Inflammatory macrophage treated with lipopolysaccharide for 1 hour (primary cell): ENCODE results near the gene ARHGEF17.

Experiments used
- DNase-seq, 2 donors: peaks; one replicate each; pipeline ENCODE4 v3.0.0-alpha.2; 2020 to 2022

ARHGEF17 gene

DNA sequence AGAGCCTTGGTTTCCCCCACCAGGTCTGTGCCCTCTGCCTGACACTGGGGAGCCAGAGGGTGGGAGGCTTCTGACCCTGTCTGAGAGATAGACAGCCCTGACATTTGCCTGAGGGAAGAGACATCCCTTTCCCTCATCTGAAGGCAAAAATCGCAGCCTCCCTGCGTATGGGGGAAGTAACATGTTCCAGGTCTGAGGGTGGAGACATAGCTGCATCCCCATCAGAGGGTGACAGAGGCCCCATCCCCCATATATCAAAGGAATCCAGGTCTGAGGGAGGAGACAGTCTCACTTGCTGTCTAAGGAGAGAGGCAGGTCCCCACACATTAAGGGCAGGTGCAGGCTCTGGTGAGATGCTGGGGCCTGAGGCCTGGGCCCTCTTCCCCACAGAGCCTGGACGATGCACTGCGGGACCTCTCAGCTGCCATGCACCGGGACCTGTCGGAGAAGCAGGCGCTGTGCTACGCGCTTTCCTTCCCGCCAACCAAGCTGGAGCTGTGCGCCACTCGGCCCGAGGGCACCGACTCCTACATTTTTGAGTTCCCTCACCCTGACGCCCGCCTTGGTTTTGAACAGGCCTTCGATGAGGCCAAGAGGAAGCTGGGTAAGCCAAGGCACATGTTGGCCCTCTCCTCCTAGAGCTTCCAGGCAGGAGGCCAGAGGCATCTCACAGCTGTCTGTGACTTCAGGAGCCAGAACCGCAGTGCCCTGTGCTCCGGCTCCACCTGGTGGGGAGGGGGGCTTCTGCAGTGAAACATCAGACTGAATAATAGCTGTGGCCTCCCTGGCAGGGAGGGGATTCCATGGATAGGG lies 52.1 kb downstream of the ARHGEF17 start:
- no peak for DNase-seq

DNA sequence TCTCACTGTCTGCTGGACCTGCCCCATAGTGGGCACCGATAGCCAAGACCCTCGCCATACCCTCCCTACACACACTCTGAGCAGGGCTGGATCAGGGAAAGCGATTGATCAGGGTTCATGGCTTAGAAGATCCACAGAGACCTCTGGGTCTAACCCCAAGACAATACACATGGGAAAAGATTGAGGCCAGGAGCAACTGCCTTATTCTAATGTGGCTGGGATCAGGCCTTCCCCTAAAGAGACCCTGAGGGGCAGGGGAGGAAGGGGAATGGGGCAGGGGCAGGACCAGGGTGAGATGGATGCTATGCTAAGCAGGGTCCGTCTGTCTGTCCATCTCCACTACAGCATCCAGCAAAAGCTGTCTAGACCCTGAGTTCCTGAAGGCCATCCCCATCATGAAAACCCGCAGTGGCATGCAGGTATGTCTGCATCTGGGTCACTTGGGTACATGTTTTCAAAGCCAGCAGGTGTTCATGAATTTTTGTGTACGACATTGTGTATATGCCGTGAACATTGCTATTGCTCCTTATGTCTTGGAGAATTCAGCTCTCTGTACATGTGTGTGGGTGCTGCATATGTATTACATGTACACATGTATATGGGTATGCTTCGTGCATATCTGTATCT lies 52.8 kb downstream of the ARHGEF17 start:
- DNase-seq = no peak

- DNase-seq = no peak
These were observed 54.1 kb downstream of the ARHGEF17 start for GRCh38 chr11:73361953-73362776.

- no peak for DNase-seq
These were observed 55.1 kb downstream of the ARHGEF17 start for GRCh38 chr11:73363147-73363546.

- no peak for DNase-seq
These were observed 57.5 kb downstream of the ARHGEF17 start for GRCh38 chr11:73365352-73366264.

- no peak for DNase-seq
These were observed 58.2 kb downstream of the ARHGEF17 start for GRCh38 chr11:73366265-73366610.

DNA sequence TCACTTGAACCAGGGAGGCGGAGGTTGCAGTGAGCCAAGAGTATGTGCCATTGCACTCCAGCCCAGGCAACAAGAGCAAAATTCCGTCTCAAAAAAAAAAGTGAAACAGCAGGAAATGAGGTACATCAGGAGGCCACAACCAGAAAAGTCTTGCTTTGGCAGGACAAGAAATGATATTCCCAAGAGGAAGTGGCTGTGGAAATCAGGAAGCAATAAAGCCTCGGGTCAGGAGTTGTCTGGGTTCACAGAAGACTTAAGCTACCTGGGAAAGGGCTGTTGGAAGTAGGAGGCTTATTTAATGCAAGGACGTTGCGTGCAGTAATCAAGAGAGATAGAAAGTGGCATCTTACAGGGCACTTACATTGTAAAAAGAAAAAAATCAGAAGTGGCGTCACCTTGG lies 58.9 kb downstream of the ARHGEF17 start:
- DNase-seq = no peak

DNA sequence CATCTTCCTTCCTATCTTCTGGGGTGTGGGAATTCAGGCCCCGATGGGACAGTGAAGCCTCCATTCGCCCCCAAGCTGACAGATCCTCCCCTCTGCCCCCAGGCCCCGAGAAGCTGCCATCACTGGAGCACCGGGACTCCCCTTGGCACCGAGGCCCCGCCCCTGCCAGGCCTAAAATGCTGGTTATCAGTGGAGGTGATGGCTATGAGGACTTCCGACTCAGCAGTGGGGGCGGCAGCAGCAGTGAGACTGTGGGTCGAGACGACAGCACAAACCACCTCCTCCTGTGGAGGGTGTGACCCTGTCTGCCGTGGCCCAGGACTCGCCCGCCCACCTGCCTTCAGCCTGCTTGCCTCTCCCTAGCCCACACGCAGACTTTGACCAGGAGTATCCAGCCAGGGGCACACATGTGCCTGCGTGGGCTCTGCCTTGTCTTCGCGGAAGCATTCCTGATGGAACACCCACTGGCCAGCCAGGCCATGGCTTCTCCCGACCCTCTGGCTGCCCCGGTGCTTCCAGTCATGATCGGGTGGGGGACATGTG lies 59.5 kb downstream of the ARHGEF17 start:
- DNase-seq = peak in 1 of 2 donors; percentile 73

DNA sequence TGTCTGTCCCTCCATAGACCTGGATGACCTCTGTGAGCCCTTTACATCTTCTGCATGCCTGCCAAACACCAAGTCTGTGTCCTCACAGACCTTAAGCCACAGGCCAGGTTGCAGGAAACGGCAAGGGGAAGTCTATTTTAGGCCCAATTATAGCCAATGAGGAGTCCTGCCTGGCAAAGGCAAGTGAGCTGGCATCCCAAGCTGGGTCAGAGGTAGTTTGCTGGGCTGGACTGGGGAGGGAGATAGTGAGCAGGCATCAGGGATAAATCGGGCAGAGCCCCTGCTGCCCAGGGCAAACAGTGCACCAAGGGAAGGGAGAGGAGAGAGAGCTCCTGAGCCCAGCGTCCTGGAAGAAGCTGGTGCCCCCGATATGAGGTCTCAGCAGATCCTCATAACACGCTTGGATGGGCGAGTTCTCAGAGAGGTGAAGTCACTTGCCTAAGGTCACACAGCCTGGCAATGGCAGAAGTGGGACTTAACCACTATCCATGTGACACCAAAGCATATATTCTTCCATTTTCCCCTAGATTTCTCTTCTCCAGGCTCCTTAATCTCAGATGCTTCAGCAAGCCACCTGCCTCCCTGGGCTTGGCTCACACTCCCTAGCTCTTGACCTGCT lies 64.4 kb downstream of the ARHGEF17 start:
- peak in 1 of 2 donors; percentile 12 for DNase-seq

DNA sequence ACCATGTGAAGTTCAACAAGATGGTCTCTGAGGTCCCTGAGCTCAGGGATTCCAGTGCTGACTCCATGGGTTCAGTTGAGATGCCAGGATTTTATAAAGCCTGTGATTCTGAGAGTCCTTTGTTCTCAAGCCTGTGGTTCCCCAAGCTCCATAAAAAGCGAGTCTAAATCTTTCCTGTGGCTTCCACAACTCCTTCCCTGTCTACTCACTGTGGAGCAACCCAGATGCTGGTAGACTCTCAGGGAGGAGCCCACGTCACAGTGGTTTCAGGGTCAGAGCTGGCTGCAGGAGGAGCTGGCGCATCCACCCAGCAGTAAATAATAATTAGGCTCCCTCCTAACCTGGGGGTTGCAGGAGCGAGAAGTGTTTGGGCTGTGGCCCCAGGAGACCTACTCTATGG lies 66.1 kb downstream of the ARHGEF17 start:
- DNase-seq = no peak

- DNase-seq = no peak
These were observed 67.7 kb downstream of the ARHGEF17 start for GRCh38 chr11:73375830-73376159.

DNA sequence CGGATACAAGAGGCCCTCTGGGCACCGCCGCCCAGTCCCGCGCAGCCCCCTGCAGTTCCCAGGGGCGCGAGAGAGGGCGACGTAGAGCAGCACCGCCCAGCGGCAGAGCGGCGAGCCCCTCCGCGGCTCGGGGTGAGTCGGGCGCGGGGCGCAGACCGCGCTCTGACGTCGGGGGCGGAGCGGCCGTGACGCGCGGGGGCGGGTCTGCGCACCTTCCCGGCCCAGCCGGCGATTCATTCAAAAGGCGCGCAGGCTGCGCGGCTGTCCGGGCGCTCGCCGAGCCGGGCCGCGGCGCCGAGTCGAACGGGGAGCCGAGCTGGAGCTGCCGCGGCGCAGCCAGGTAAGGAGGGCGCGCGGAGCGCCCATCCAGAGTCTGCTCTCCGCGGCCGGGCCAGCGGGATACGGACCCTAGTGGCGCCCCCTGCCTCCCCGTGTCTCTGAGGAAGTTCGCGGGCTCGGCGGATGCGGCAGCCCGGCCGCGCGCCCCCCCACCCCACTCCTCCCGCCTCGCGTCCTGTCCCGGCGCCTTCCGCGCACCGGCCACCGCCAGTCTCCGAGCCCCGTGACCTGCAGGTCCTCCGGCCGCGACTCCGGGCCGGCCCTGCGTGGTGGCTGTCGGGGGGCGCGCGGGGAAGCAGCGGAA lies 68.2 kb downstream of the ARHGEF17 start, which contains the start of gene RELT:
TSS of gene RELT (plus strand) at position 240 of the 643 bp plus-strand sequence. CDS start 12,738 bp downstream, outside the sequence.
- peak; percentile 88 to 95 for DNase-seq

- peak; percentile 71 to 80 for DNase-seq
These were observed 68.9 kb downstream of the ARHGEF17 start for GRCh38 chr11:73376803-73377629.

- DNase-seq = no peak
These were observed 71.3 kb downstream of the ARHGEF17 start for GRCh38 chr11:73379189-73379880.

DNA sequence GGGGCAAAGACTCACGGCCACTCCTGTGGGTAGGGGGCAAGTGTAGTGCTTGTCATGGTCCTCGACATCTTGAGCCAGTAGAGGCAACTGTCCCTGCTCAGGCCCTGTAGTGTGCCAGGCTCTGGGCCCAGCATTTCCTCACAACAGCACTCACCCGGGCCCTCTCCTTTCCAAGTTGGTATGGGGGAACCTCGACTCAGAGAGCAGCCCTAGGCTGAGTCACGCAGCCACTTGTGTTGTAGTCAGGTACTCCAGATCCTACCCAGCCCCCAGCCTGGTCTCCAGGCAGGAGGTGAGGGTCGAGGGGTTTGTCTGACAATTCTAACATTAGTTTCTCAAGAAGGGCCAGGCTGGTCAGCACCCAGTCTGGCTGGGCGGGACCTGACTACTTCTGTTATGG lies 72.3 kb downstream of the ARHGEF17 start:
- peak in 1 of 2 donors; percentile 10 for DNase-seq

DNA sequence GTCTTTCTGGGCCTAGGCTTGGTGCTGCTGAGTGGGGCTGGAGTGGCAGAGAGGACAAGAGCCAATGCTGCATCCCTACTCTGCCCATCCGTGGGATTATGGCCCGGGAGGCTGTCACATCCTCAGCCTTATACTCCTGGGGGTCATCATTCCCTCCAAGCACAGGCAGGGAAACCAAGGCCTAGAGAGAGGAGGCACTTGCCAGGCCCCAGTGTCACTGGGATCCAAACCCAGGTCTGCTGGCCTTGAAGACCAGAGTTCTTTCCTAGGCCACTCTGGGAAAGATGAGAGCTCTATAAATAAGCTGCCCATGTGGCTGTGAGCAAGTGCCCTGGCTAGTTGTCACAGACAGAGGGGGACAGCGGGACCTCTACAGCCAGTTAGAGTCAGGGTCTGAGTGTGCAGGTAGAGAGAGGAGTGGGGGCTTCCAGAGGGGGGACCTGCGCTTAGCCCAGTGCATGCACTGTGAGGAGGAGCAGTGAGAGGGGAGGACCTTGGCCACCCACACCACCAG lies 72.9 kb downstream of the ARHGEF17 start:
- DNase-seq = no peak

GRCh38 chr11:73381589-73381988 lies 73.5 kb downstream of the ARHGEF17 start:
- peak; percentile 53 to 66 for DNase-seq

DNA sequence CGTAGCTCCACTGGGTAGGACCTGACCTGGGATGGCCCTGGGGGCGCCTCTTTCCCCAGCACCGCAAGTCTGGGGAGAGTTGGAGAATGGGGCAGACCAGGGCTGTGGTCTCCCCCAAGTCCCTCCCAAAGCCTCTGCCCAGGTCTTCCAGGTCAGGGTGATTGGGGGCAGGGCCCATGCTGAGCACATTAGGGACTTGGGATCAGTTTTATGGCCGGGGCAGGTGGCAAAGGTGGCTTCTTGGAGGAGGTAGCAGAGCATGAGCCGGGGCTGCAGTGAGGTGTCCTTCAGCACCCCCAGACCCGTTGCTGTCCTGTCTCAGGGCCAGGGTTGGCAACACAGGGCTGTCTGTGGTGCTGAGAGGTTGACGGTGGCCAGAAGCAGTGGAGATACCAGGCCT lies 74.1 kb downstream of the ARHGEF17 start:
- no peak for DNase-seq

DNA sequence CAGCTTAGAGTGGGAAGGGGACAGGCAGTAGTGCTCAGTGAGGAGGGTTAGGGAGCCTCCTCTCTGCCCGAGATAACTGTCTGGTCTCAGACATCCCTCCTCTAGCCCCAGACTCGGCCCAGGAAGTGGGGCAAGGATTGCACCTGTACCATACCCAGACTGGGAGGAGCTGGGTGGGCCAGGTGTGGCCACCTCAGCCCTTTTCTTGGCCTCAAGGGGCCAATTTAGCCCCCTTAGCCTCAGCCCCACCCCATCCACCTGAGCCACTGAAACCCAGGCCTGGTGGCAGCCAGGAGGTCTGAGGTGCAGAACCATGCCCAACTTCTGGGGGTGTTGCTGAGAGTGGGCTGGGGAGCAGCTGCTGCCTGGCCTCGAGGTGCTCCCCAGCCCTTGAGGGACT lies 74.7 kb downstream of the ARHGEF17 start:
- no peak for DNase-seq
